Left forelimb (tissue), 1 donor: ENCODE measurements around the gene PPP1R37.

Experiments used
- DNase-seq: peaks from one replicate; pipeline ENCODE4 v3.0.0-alpha.2; 2018; ENCODE audit warnings: low spot score

The PPP1R37 gene

GRCh38 chr19:45071545-45071938 is 21.4 kb upstream of the PPP1R37 start:
- no peak for DNase-seq

- DNase-seq, result no peak
These were observed 20.8 kb upstream of the PPP1R37 start for GRCh38 chr19:45071969-45072790.

- DNase-seq, result no peak
These were observed 18.2 kb upstream of the PPP1R37 start for GRCh38 chr19:45074744-45075300.

- no peak for DNase-seq
These were observed 17.5 kb upstream of the PPP1R37 start for GRCh38 chr19:45075301-45076028.

GRCh38 chr19:45076029-45076850 is 16.7 kb upstream of the PPP1R37 start, which contains the start of gene ZNF296:
TSS of gene ZNF296 (minus strand) at chr19:45076478. CDS start at chr19:45076373, 105 bp downstream.
- DNase-seq, result no peak

- DNase-seq, result no peak
These were observed 15.9 kb upstream of the PPP1R37 start for GRCh38 chr19:45076851-45077730.

- DNase-seq, result no peak
These were observed 14.5 kb upstream of the PPP1R37 start for GRCh38 chr19:45078390-45079062.

- peak; percentile 88 for DNase-seq
These were observed 13.7 kb upstream of the PPP1R37 start, which contains the start of gene GEMIN7 for GRCh38 chr19:45079063-45079910. TSS of gene GEMIN7 (plus strand) at chr19:45079260. CDS start at chr19:45090115, 10,855 bp downstream.

- DNase-seq, result no peak
These were observed 13.0 kb upstream of the PPP1R37 start for GRCh38 chr19:45079911-45080370.

- no peak for DNase-seq
These were observed 10.8 kb upstream of the PPP1R37 start for GRCh38 chr19:45082170-45082569.

GRCh38 chr19:45086480-45086879 is 6.5 kb upstream of the PPP1R37 start:
- no peak for DNase-seq

GRCh38 chr19:45087531-45087930 is 5.4 kb upstream of the PPP1R37 start:
- no peak for DNase-seq

- DNase-seq, result no peak
These were observed 2.9 kb upstream of the PPP1R37 start for GRCh38 chr19:45090034-45090433.

GRCh38 chr19:45090606-45091005 is 2.4 kb upstream of the PPP1R37 start:
- no peak for DNase-seq

GRCh38 chr19:45091031-45091923 is 1.7 kb upstream of the PPP1R37 start:
- peak; percentile 99 for DNase-seq

- no peak for DNase-seq
These were observed 1.2 kb downstream of the PPP1R37 start for GRCh38 chr19:45094137-45094536.

GRCh38 chr19:45094707-45095106 is 1.7 kb downstream of the PPP1R37 start:
- no peak for DNase-seq
